Gastrocnemius medialis (tissue), 4 donors: ENCODE results near the gene ENOX1. TPM values are rescaled to one million over a fixed set of nuclear protein-coding genes. Genes with fewer than 3 reads are reported as not detected.
"Not testable (repeated sequence)": the region's sequence is repeated elsewhere in the genome, so short reads cannot be mapped to it uniquely, and the experiment has no call there.

Experiments
- ATAC-seq, 2 donors: fragments of 150-250 bp; one replicate each; pipeline ENCODE4 v1.9.1; 2016
- DNase-seq, 2 donors: peaks; one replicate each; pipeline ENCODE4 v3.0.0-alpha.2; 2019
- H3K27ac ChIP-seq, 4 donors: fragments of 200-600 bp; sonication (generic); 1 replicate in 1 of 4; 2 replicates in 3 of 4; pipeline ENCODE4 v1.5.1; 2016 to 2018; ENCODE audit warnings: mild to moderate bottlenecking in 2 of 4, moderate library complexity in 1 of 4
- H3K27me3 ChIP-seq, 3 donors: fragments of 200-600 bp; sonication (generic) in 2 of 3; 1 replicate in 1 of 3; 2 replicates in 2 of 3; pipeline versions ENCODE4 v1.5.1 to v1.6.0; 2016 to 2019; ENCODE audit warnings: mild to moderate bottlenecking in 1 of 3, moderate library complexity in 1 of 3
- H3K36me3 ChIP-seq, 2 donors: fragments of 200-600 bp; sonication (generic) in 1 of 2; one replicate each; pipeline ENCODE4 v1.5.1; 2017 to 2018
- H3K4me1 ChIP-seq, 2 donors: fragments of 200-600 bp; sonication (generic) in 1 of 2; one replicate each; pipeline ENCODE4 v1.5.1; 2016 to 2017; ENCODE audit warnings: mild to moderate bottlenecking in 2 of 2
- H3K4me3 ChIP-seq, 4 donors: fragments of 200-600 bp; sonication (generic) in 3 of 4; 1 replicate in 1 of 4; 2 replicates in 3 of 4; pipeline ENCODE4 v1.5.1; 2016 to 2019; ENCODE audit warnings: mild to moderate bottlenecking in 2 of 4
- H3K9me3 ChIP-seq, 3 donors: fragments of 200-600 bp; sonication (generic) in 2 of 3; 1 replicate in 1 of 3; 2 replicates in 2 of 3; pipeline ENCODE4 v1.5.1; 2016 to 2019
- CTCF ChIP-seq, 5 experiments: fragments of 450-650 bp in 3 of 5; fragments of 200-600 bp in 2 of 5; sonication (generic) in 2 of 5; IDR thresholded peaks in 4 of 5; conservative IDR thresholded peaks in 1 of 5; 1 replicate in 4 of 5; 2 replicates in 1 of 5; pipeline ENCODE4 v1.5.1; 2016 to 2019; ENCODE audit warnings: antibody characterized with exemption in 5 of 5, mild to moderate bottlenecking in 3 of 5, moderate library complexity in 3 of 5
- POLR2A ChIP-seq, 2 donors: fragments of 450-650 bp; IDR thresholded peaks; one replicate each; pipeline ENCODE4 v1.6.1; 2017; ENCODE audit warnings: antibody characterized with exemption in 2 of 2, mild to moderate bottlenecking in 2 of 2, moderate library complexity in 2 of 2
- in situ Hi-C, 4 donors: fragments of 200-750 bp; cut with MboI; loops; one replicate each; pipeline versions ENCODE4 v1.15.0 to v1.8.0; 2017; ENCODE audit warnings: low sequenced_read_pairs in 4 of 4
- intact Hi-C: fragments of 100-400 bp; cut with DNase I; formaldehyde crosslinking; loops from one replicate; pipeline ENCODE4 v1.15.1; 2023; ENCODE audit warnings: low total_unique reads
- total RNA-seq, 4 donors: library from RNA; depleted of rRNA; stranded (reverse); fragments of >200 nt; gene quantifications; one replicate each; pipeline versions ENCODE4 v1.1.0 to v1.2.3, GENCODE V29; 2016

ENOX1 gene
- total RNA-seq, 4 donors from 2014 or later, result 0.46 to 3.5 (median 1.8) TPM

DNA sequence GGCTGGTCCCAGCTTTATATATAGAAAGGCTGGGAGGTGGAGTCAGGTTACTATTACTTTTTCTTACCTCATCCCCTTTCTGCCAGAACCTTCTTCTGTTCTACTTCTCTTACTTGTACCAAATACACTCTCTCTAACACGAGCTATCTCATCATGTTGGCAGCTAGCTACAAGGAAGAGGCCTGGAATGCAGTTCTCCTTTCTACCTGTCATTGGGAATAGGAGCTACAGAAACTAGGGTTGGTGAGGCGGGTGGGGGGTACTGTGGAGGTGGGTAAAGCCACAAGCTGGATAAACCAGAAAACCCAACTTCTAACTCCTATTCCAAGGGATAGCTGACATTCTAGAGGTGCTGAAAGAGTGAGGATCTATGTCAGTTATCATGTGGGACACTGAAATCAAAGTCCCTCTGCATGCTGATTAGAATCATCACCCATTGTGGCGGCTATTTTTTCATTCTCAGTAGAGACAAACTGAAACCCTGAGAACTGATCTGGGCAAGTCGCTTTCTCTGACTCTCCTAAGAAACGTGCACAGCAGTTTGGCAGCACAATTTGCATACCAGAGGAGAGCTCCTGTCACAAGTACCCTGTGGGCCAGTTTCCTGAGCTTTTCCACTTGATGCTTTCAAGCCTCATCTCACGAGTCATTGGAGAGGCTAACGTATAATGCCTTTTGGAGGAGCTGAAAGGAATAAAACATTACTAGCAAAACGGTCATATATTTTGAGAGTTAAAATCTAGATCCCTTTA lies 358.1 kb downstream of the ENOX1 start:
- no peaks in the 10 kb centered on the region for H3K36me3 ChIP-seq
- H3K4me3 ChIP-seq, result no peak overlapping the region
- DNase-seq (no peak), ATAC-seq (no peak)
- intact Hi-C loops, result no loop called here
- H3K27ac ChIP-seq, result no peak overlapping the region
- H3K27me3 ChIP-seq, result no peaks in the 10 kb centered on the region
- no peaks in the 10 kb centered on the region for H3K9me3 ChIP-seq
- peaks cover 28% of the 10 kb centered on the region in 2 donors for H3K4me1 ChIP-seq
- TF ChIP-seq POLR2A (IDR thresholded peaks at IDR 0.05) (no peak), CTCF (IDR thresholded peaks at IDR 0.05 in 4 of 5, conservative IDR thresholded peaks at IDR 0.05 in 1 of 5) (no peak)
- in situ Hi-C loops, result no loop called here

- ATAC-seq (no peak), DNase-seq (no peak)
- TF ChIP-seq POLR2A (IDR thresholded peaks at IDR 0.05) (no peak), CTCF (IDR thresholded peaks at IDR 0.05 in 4 of 5, conservative IDR thresholded peaks at IDR 0.05 in 1 of 5) (no peak)
- H3K36me3 ChIP-seq, result no peaks in the 10 kb centered on the region
- no peak overlapping the region for H3K4me3 ChIP-seq
- intact Hi-C loops, result no loop called here
- no peaks in the 10 kb centered on the region for H3K9me3 ChIP-seq
- no peaks in the 10 kb centered on the region for H3K27me3 ChIP-seq
- H3K27ac ChIP-seq, result no peak overlapping the region
- H3K4me1 ChIP-seq, result peaks cover 4 to 5% of the 10 kb centered on the region in 2 donors
- in situ Hi-C loops, result no loop called here
These were observed 360.4 kb downstream of the ENOX1 start for GRCh38 chr13:43426355-43426754.

GRCh38 chr13:43425234-43425633 lies 361.5 kb downstream of the ENOX1 start:
- Histone ChIP-seq H3K9me3 (no peaks in the 10 kb centered on the region), H3K27me3 (no peaks in the 10 kb centered on the region), H3K36me3 (no peaks in the 10 kb centered on the region), H3K4me1 (no peaks in the 10 kb centered on the region), H3K27ac (no peak overlapping the region), H3K4me3 (no peak overlapping the region)
- TF ChIP-seq CTCF (IDR thresholded peaks at IDR 0.05 in 4 of 5, conservative IDR thresholded peaks at IDR 0.05 in 1 of 5), result no peak
- no peak for ATAC-seq
- no peak for DNase-seq
- intact Hi-C loops, result no loop called here
- in situ Hi-C loops, result no loop called here

DNA sequence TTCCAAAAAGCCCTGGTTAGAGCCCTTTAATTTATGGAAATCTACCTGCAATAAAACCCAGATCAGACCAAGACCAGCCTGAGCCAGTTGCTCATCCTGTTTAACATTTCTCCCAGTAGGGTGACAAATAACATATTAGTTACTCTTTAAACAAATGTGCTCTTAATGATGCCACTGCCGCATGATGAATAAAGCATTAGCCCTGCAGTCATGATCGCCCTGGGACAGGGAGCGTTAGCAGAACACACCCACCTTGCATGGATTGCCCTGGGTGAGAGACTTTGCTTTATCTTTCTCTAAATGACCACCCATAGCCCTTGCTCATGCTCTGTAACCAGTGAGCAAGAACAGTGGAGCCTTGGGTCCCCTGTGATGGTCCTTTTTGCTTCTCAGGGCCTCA lies 362.4 kb downstream of the ENOX1 start:
- in situ Hi-C loops (no loop called here), intact Hi-C loops (no loop called here)
- H3K9me3 ChIP-seq, result no peaks in the 10 kb centered on the region
- TF ChIP-seq CTCF (IDR thresholded peaks at IDR 0.05 in 4 of 5, conservative IDR thresholded peaks at IDR 0.05 in 1 of 5) (no peak), POLR2A (IDR thresholded peaks at IDR 0.05) (no peak)
- no peaks in the 10 kb centered on the region for H3K4me1 ChIP-seq
- DNase-seq (no peak), ATAC-seq (no peak)
- H3K27me3 ChIP-seq, result no peaks in the 10 kb centered on the region
- no peaks in the 10 kb centered on the region for H3K36me3 ChIP-seq
- no peak overlapping the region for H3K27ac ChIP-seq
- no peak overlapping the region for H3K4me3 ChIP-seq

- ATAC-seq, result peak; percentile 71 to 82
- no peak for DNase-seq
- Histone ChIP-seq H3K36me3 (no peaks in the 10 kb centered on the region), H3K4me1 (no peaks in the 10 kb centered on the region), H3K27me3 (no peaks in the 10 kb centered on the region), H3K27ac (no peak overlapping the region), H3K4me3 (no peak overlapping the region), H3K9me3 (no peaks in the 10 kb centered on the region)
- in situ Hi-C loops, result no loop called here
- intact Hi-C loops, result no loop called here
- TF ChIP-seq CTCF (IDR thresholded peaks at IDR 0.05 in 4 of 5, conservative IDR thresholded peaks at IDR 0.05 in 1 of 5) (no peak), POLR2A (IDR thresholded peaks at IDR 0.05) (no peak)
These were observed 364.7 kb downstream of the ENOX1 start for GRCh38 chr13:43422116-43422515.

GRCh38 chr13:43416842-43417241 lies 369.9 kb downstream of the ENOX1 start:
- DNase-seq, in situ Hi-C loops, H3K27me3 ChIP-seq, ATAC-seq, H3K4me1 ChIP-seq, intact Hi-C loops, H3K36me3 ChIP-seq, H3K9me3 ChIP-seq, H3K27ac ChIP-seq, H3K4me3 ChIP-seq: not testable (repeated sequence)

GRCh38 chr13:43416408-43416807 lies 370.4 kb downstream of the ENOX1 start:
- in situ Hi-C loops, DNase-seq, intact Hi-C loops, H3K36me3 ChIP-seq, H3K4me1 ChIP-seq, H3K27ac ChIP-seq, H3K9me3 ChIP-seq, ATAC-seq, H3K4me3 ChIP-seq, H3K27me3 ChIP-seq: not testable (repeated sequence)
